HUES6 (cell line): Measurements from ENCODE around the gene COQ10A.
A peak's percentile ranks its signal among the peaks of the same experiment; 100 is the strongest.
"Not testable (repeated sequence)": the region's sequence is repeated elsewhere in the genome, so short reads cannot be mapped to it uniquely, and the experiment has no call there.

Experiments
- H3K27ac ChIP-seq: 2 replicates; pipeline ENCODE4 v1.7.0; 2013; ENCODE audit warnings: low read depth, mild to moderate bottlenecking, low read length, inconsistent platforms
- H3K27me3 ChIP-seq: 2 replicates; pipeline ENCODE4 v1.6.1; 2013; ENCODE audit warnings: low read length; ENCODE audit not compliant: control insufficient read depth, insufficient read depth
- H3K36me3 ChIP-seq: 2 replicates; pipeline ENCODE4 v1.6.1; 2013; ENCODE audit warnings: low read length; ENCODE audit not compliant: control insufficient read depth, insufficient read depth
- H3K4me1 ChIP-seq: 2 replicates; pipeline ENCODE4 v1.6.1; 2013; ENCODE audit warnings: low read length; ENCODE audit not compliant: control insufficient read depth, insufficient read depth
- H3K4me3 ChIP-seq: 2 replicates; pipeline ENCODE4 v1.5.1; 2013; ENCODE audit warnings: low read depth, low read length
- H3K9ac ChIP-seq: one replicate; pipeline ENCODE4 v1.6.1; 2013; ENCODE audit warnings: mild to moderate bottlenecking, low read length
- H3K9me3 ChIP-seq: 2 replicates; pipeline ENCODE4 v1.6.1; 2013; ENCODE audit warnings: low read depth, low read length; ENCODE audit not compliant: control insufficient read depth, insufficient read depth

COQ10A gene

DNA sequence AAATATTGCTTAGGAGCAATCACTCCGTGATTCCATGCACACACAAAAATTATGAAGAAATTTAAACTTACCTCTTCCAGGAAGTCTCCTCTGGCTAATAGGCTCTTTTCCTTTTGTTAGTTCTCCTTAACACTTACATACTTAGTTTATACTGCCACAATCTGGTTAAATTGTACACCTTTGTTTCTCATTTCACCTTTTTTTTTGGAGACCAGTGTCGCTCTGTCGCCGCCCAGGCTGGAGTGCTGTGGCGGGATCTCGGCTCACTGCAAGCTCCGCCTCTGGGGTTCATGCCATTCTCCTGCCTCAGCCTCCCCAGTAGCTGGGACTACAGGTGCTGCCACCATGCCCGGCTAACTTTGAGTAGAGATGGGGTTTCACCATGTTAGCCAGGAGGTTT is 6.4 kb upstream of the COQ10A start:
- no peak overlapping the region for H3K27ac ChIP-seq
- H3K9ac ChIP-seq, result no peak overlapping the region
- H3K4me3 ChIP-seq, result no peak overlapping the region
- H3K27me3 ChIP-seq, result no peaks in the 10 kb centered on the region
- H3K36me3 ChIP-seq, result peaks cover 11% of the 10 kb centered on the region
- H3K9me3 ChIP-seq, result no peaks in the 10 kb centered on the region
- peaks cover 17% of the 10 kb centered on the region for H3K4me1 ChIP-seq

DNA sequence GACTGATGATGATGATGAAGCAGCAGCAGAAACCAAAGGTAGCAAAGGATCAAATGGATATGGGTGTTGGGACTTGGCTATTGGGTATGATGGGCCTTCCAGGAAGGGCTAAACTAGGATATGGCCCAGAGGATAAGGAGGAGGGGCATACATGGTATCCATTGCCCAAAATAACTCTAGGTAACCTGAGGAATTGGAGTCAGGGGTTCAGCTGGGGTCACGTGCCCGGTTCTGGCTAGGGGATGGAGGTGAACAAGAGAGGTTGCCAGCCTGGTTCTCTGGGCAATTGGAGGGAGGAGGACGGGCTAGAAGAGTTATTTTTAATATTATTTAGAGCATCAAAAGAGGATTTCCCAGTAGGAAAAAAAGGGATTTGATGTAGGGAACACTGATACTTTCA is 5.8 kb upstream of the COQ10A start:
- H3K36me3 ChIP-seq, result peaks cover 5% of the 10 kb centered on the region
- H3K27me3 ChIP-seq, result no peaks in the 10 kb centered on the region
- no peak overlapping the region for H3K9ac ChIP-seq
- H3K27ac ChIP-seq, result no peak overlapping the region
- no peaks in the 10 kb centered on the region for H3K9me3 ChIP-seq
- peaks cover 17% of the 10 kb centered on the region for H3K4me1 ChIP-seq
- no peak overlapping the region for H3K4me3 ChIP-seq

- Histone ChIP-seq H3K36me3 (no peaks in the 10 kb centered on the region; the same call in 1 of the 2 replicates), H3K27ac (no peak overlapping the region), H3K4me1 (peaks cover 14% of the 10 kb centered on the region), H3K4me3 (no peak overlapping the region), H3K9me3 (no peaks in the 10 kb centered on the region), H3K27me3 (no peaks in the 10 kb centered on the region), H3K9ac (no peak overlapping the region)
Observed at GRCh38 chr12:56261503-56262232, 5.1 kb upstream of the COQ10A start.

- H3K9ac ChIP-seq, H3K4me3 ChIP-seq, H3K36me3 ChIP-seq, H3K27ac ChIP-seq, H3K9me3 ChIP-seq, H3K27me3 ChIP-seq: not testable (repeated sequence)
- H3K4me1 ChIP-seq, result peaks cover 12% of the 10 kb centered on the region
Observed at GRCh38 chr12:56262955-56263354, 3.8 kb upstream of the COQ10A start.

- Histone ChIP-seq H3K4me3 (peak overlapping the region; percentile 76), H3K9ac (peak overlapping the region; percentile 70), H3K36me3 (peaks cover 21% of the 10 kb centered on the region)
- not testable (repeated sequence) for H3K4me1 ChIP-seq, H3K9me3 ChIP-seq, H3K27ac ChIP-seq, H3K27me3 ChIP-seq
Observed at GRCh38 chr12:56266068-56266692, 562 bp upstream of the COQ10A start.

- Histone ChIP-seq H3K27me3 (no peaks in the 10 kb centered on the region), H3K4me3 (peak overlapping the region; percentile 76), H3K4me1 (peaks cover 8% of the 10 kb centered on the region; the same call in 1 of the 2 replicates), H3K9ac (peak overlapping the region; percentile 70), H3K27ac (no peak overlapping the region), H3K36me3 (peaks cover 27% of the 10 kb centered on the region), H3K9me3 (no peaks in the 10 kb centered on the region)
Observed at GRCh38 chr12:56267443-56268071, 815 bp downstream of the COQ10A start.

DNA sequence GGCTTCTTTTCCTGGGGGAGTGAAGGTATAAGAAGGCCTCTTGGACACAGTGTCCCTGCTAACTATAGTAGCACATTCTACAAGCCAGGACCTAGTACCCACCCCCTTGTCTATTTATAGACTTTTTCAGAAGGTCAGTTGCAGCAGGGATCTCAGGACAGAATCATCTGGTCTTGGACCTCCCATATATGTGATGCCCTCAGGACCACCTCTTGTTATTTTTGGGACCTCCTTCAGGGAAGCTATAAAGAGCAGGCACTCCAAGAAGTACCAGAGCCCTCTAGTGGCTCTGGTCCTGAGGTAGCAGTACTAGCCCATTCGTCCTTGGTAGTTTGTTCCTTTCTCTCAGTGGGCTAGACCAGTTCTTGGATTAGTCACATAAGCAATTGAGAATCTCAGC is 4.3 kb downstream of the COQ10A start:
- Histone ChIP-seq H3K27me3 (no peaks in the 10 kb centered on the region), H3K36me3 (peaks cover 60% of the 10 kb centered on the region), H3K27ac (no peak overlapping the region)

DNA sequence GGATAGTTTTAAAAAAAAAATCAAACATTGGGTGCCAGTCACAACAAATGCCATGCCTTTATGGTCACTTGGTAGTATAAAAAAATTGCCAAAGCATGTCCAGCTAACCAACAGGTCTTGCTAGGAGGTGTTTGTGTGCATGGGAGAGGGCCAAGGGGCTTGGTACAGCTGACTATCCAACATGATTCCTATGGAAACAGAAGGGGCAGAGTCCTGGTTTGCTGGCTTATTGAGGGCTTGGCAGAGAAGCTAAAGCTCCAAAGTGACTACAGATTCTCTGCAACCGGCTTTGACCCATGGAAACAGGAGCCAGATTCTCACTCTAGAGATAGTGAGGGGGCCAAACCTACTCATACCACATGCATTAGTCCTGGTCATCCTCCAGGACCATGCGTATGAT is 5.7 kb downstream of the COQ10A start:
- H3K9ac ChIP-seq, H3K27ac ChIP-seq, H3K27me3 ChIP-seq, H3K9me3 ChIP-seq, H3K4me1 ChIP-seq, H3K4me3 ChIP-seq: not testable (repeated sequence)
- peaks cover 70% of the 10 kb centered on the region for H3K36me3 ChIP-seq

More for the DNA sequence above, 4.3 kb downstream of the COQ10A start:
- Histone ChIP-seq H3K9ac (no peak overlapping the region), H3K9me3 (no peaks in the 10 kb centered on the region), H3K4me3 (no peak overlapping the region), H3K4me1 (peaks cover 8% of the 10 kb centered on the region; the same call in 1 of the 2 replicates)

DNA sequence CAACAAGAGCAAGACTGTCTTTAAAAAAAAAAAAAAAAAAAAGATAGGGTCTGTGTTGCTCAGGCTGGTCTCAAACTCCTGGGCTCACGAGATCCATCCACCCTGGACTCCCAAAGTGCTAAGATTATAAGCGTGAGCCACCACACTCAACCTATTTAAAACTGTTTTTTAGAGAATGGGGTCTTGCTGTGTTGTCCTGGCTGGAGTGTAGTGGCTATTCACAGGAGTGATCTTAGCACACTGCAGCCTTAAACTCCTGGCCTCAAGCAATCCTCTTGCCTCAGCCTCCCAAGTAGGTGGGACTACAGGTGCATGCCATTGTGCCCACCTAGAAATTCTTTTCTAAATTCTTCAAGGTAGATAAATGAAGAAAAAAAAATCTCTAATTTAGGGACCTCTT is 7.6 kb downstream of the COQ10A start:
- Histone ChIP-seq H3K4me3 (no peak overlapping the region), H3K9me3 (no peaks in the 10 kb centered on the region), H3K4me1 (no peaks in the 10 kb centered on the region), H3K9ac (no peak overlapping the region), H3K36me3 (peaks cover 83% of the 10 kb centered on the region), H3K27ac (no peak overlapping the region), H3K27me3 (no peaks in the 10 kb centered on the region)

- H3K27ac ChIP-seq, result no peak overlapping the region
- H3K4me3 ChIP-seq, result no peak overlapping the region
- H3K9ac ChIP-seq, result no peak overlapping the region
- no peaks in the 10 kb centered on the region for H3K27me3 ChIP-seq
- H3K9me3 ChIP-seq, result no peaks in the 10 kb centered on the region
- H3K4me1 ChIP-seq, result no peaks in the 10 kb centered on the region
- H3K36me3 ChIP-seq, result peaks cover 91% of the 10 kb centered on the region
Observed at GRCh38 chr12:56278905-56279304, 12.2 kb downstream of the COQ10A start.

DNA sequence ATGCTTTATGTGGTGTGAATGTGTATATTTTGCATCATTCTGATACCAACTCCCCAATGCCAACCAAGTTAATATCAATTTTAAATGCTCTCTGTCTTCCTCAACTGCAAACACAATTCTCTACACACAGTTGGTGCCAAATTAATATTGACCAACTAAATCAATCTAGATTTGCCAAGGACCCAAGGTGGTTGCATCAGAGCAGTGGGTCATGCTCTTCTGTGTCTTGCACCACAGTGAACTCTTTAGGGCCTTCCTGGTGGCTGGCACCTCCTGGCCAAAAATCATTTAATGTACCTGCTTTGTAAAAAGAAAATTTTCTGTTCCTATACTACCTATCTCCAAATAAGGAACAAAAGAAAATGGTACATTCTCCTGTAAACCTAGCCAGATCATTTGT is 14.1 kb downstream of the COQ10A start:
- no peak overlapping the region for H3K27ac ChIP-seq
- H3K36me3 ChIP-seq, result peaks cover 80% of the 10 kb centered on the region

More for the DNA sequence above, 14.1 kb downstream of the COQ10A start:
- H3K4me3 ChIP-seq, result no peak overlapping the region
- no peaks in the 10 kb centered on the region for H3K9me3 ChIP-seq
- no peaks in the 10 kb centered on the region for H3K4me1 ChIP-seq
- no peak overlapping the region for H3K9ac ChIP-seq
- no peaks in the 10 kb centered on the region for H3K27me3 ChIP-seq
